Measurements from ENCODE around the gene FIBCD1. TPM values are rescaled to one million over a fixed set of nuclear protein-coding genes. Genes with fewer than 3 reads are reported as not detected.

Gene FIBCD1
- total RNA-seq, 4 donors from 2014 or later, result 3.3 TPM; not detected in 3

DNA sequence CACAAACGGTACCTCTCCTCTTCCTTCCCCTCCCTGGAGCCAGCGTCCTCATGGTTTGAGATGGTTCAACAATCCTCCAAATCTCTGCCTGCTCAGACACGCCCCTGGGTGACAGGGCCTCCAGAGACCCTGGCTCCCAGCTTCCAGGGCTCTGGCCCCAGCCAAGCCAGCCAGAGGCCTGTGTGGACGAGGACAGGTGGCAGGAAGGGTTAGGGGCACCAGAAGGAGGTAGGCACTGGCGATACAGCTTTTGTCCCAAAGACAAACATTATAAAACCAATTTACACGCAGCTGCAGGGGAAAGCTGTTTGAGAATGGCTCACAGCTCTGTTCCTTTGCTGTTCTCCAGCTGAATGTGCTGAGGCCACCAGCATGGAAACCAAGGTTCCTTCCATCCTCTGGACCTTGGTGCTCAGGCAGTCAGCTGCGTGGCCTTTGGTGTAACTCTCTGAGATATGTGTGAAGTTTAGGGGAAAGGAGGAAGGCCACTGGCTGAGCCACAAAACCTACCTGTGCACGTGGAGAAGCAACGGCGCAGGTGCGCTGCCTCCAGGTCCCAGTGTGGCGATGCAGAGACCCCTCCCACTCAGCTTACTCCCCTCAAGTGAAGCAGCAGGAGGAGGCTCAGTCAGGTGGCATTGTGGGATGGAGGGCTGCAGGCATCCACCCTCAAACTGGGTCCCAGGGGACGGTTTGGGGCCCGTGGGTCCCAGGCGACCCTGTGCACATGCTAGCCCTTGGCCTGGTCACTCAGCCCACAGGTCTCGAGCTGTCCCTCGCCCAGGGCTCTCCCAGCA lies 38.1 kb downstream of the FIBCD1 start:
- Histone ChIP-seq H3K27me3 (no peaks in the 10 kb centered on the region), H3K9me3 (no peaks in the 10 kb centered on the region), H3K27ac (no peak overlapping the region), H3K4me3 (no peak overlapping the region), H3K4me1 (peaks cover 0 to 5% (median 0%) of the 10 kb centered on the region in 4 donors), H3K36me3 (no peaks in the 10 kb centered on the region)
- no peak for TF ChIP-seq POLR2A (IDR thresholded peaks at IDR 0.05)
- TF ChIP-seq, protein P1, sequence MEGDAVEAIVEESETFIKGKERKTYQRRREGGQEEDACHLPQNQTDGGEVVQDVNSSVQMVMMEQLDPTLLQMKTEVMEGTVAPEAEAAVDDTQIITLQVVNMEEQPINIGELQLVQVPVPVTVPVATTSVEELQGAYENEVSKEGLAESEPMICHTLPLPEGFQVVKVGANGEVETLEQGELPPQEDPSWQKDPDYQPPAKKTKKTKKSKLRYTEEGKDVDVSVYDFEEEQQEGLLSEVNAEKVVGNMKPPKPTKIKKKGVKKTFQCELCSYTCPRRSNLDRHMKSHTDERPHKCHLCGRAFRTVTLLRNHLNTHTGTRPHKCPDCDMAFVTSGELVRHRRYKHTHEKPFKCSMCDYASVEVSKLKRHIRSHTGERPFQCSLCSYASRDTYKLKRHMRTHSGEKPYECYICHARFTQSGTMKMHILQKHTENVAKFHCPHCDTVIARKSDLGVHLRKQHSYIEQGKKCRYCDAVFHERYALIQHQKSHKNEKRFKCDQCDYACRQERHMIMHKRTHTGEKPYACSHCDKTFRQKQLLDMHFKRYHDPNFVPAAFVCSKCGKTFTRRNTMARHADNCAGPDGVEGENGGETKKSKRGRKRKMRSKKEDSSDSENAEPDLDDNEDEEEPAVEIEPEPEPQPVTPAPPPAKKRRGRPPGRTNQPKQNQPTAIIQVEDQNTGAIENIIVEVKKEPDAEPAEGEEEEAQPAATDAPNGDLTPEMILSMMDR (IDR thresholded peaks at IDR 0.05), result no peak
- DNase-seq, result no peak

DNA sequence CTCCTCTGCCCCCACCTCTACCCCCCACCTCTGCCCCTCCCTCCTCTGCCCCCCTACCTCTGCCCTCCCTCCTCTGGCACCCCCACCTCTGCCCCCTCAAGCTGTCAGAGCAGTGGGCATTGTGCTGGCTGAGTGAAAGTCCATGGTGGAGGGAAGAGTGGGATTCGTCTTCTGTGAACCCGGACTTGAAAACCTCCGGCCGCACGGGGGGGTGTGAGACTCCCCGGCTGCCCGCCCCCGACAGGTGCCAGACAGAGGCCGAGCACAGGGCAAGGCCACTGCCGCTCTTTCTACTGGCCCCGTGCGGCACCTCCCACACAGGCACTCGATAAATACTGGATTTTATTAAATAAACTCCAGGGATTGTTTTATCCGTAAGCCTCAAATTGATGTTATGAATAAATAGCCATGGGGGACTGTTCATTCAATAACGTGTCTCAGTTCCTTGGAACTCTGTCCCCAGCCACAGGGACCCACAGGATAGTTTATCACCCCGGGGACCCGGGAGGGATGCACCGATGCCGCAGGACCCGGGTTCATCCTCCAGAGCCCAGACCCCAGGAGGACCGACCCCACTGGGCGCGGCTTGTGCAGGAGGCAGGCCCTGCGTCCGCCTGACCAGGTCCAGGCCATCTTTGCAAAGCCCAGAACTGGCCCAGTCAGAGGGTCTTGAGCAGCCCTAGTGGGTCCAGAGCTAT lies 39.8 kb downstream of the FIBCD1 start:
- no peak overlapping the region for H3K27ac ChIP-seq
- no peaks in the 10 kb centered on the region for H3K9me3 ChIP-seq
- H3K4me3 ChIP-seq, result no peak overlapping the region
- TF ChIP-seq, protein P1 (IDR thresholded peaks at IDR 0.05), result no peak
- peaks cover 0 to 5% (median 0%) of the 10 kb centered on the region in 4 donors for H3K4me1 ChIP-seq
- H3K27me3 ChIP-seq, result no peaks in the 10 kb centered on the region
- DNase-seq, result no peak
- H3K36me3 ChIP-seq, result no peaks in the 10 kb centered on the region

DNA sequence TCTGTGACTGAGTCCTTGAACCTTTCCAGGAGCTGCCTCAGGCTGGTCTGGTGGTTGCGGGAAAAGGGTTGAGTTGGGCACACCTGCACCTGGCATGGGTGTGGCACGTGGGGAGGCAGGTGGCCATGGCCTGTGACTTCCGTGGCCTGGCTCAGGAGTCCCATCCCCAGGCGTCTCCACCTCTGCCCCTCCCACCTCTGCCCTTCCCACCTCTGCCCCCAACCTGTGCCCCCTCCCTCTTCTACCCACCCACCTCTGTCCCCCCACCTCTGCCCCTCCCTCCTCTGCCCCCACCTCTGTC lies 40.5 kb downstream of the FIBCD1 start:
- Histone ChIP-seq H3K27ac (no peak overlapping the region), H3K9me3 (no peaks in the 10 kb centered on the region), H3K36me3 (no peaks in the 10 kb centered on the region), H3K27me3 (no peaks in the 10 kb centered on the region), H3K4me3 (no peak overlapping the region), H3K4me1 (peaks cover 0 to 5% (median 0%) of the 10 kb centered on the region in 4 donors)
- DNase-seq, result peak in 1 of 3 donors; percentile 62
- TF ChIP-seq POLR2A (IDR thresholded peaks at IDR 0.05), result no peak
- TF ChIP-seq, protein P1 (IDR thresholded peaks at IDR 0.05), result no peak

DNA sequence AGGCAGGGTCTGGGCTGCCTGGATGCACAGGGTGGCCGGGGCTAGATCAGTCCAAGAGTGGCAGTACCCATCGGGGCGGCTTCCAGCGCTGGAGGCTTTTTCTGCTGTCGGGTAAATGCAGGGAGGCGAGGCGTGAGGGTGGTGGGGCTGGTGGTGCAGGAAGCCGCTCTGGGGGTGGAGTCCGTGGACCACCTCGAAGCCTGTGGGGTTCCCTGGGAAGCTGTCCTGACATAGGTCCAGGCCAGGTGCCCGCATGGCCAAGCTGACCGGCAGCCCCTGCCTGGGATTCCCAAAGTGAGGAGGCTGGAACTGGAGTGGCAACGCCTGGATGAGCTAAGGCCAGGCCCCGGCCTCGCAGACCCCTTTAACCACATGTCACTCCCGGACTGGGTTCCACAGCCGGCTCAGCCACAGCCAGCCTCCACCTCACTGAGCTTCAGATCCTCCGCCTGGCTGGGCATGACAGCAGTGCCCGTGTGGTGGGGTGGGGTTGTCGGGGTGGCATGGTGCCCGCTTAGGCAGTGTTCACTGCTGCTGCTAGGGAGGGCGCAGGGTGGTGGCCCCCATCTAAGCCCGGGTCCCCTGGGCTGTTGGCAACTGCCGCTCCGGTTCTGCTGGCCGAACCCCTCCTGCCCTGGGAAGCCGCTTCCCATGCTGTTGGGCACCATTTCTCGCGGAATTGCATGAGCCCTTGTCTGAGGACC lies 41.0 kb downstream of the FIBCD1 start:
- TF ChIP-seq POLR2A (IDR thresholded peaks at IDR 0.05), result no peak
- TF ChIP-seq, protein P1 (IDR thresholded peaks at IDR 0.05), result no peak
- no peak overlapping the region for H3K27ac ChIP-seq
- no peaks in the 10 kb centered on the region for H3K9me3 ChIP-seq
- no peaks in the 10 kb centered on the region for H3K27me3 ChIP-seq
- peaks cover 0 to 5% (median 0%) of the 10 kb centered on the region in 4 donors for H3K4me1 ChIP-seq
- H3K4me3 ChIP-seq, result no peak overlapping the region
- H3K36me3 ChIP-seq, result no peaks in the 10 kb centered on the region
- DNase-seq, result peak in 1 of 3 donors; percentile 60

DNA sequence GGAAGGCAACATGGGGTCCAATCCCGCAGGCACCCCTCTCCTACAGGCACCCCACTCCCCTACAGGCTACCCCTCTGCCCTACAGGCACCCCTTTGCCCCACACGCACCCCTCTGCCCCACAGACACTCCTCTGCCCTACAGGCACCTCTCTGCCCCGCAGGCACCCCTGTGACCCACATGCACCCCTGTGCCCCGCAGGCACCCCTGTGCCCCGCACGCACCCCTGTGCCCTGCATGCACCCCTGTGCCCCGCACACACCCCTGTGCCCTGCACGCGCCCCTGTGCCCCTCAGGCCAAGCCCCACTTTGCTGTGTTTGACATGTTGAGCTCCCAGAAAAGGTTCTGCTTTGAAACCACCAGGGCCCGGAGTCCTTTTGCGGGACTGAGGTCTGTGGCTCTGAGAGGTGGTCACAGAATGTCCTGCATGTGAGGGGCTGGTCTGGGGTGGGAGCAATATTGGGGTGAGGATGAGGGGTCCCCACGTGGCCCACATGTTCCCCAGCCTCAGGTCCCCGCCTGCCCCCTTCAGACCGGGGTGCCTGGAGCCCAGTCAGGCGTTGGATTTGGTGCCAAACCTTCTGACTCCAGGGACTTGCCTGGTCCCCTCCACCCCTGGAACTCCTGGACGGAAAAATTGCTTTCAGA lies 41.8 kb downstream of the FIBCD1 start:
- Histone ChIP-seq H3K4me3 (no peak overlapping the region), H3K27me3 (no peaks in the 10 kb centered on the region), H3K9me3 (no peaks in the 10 kb centered on the region), H3K27ac (no peak overlapping the region), H3K36me3 (no peaks in the 10 kb centered on the region), H3K4me1 (peaks cover 0 to 5% (median 0%) of the 10 kb centered on the region in 4 donors)
- no peak for DNase-seq
- TF ChIP-seq POLR2A (IDR thresholded peaks at IDR 0.05), result no peak
